ENCODE data around the gene CAPN11. TPM values are rescaled to one million over a fixed set of nuclear protein-coding genes. Genes with fewer than 3 reads are reported as not detected.

Gene CAPN11
- total RNA-seq, 1 experiment from 2014 or later: not detected

GRCh38 chr6:44198684-44199083, 40.1 kb downstream of the CAPN11 start:
- H3K27me3 ChIP-seq (ENCODE audit: insufficient read depth, low read length): no peaks in the 10 kb centered on the region
- H3K9ac ChIP-seq (ENCODE audit: low read length): no peak overlapping the region
- H3K9me2 ChIP-seq (ENCODE audit: insufficient read depth): no peaks in the 10 kb centered on the region
- no peak overlapping the region for H2AFZ ChIP-seq (ENCODE audit: low read depth, low read length, poor library complexity, severe bottlenecking)
- no TSS peak for BruUV-seq (replicated peaks)
- no peak overlapping the region for H3K4me3 ChIP-seq (replicated peaks in 1 of 2; ENCODE audit: low read depth in 1 of 2, low read length in 2 of 2)
- ChIA-PET RAD21 (ENCODE audit: low non-redundant PET in 1 of 2, low total read pairs in 2 of 2, uncharacterized antibody in 2 of 2, unreplicated experiment in 2 of 2) (no interaction called here), CTCF (no interaction called here), POLR2A (no interaction called here)
- no peaks in the 10 kb centered on the region for H3K36me3 ChIP-seq (ENCODE audit: control insufficient read depth in 1 of 2, insufficient read depth in 2 of 2, low read length in 2 of 2)
- ATAC-seq (no peak), DNase-seq (ENCODE audit: low read depth, low spot score) (no peak)
- H3K4me1 ChIP-seq (ENCODE audit: control insufficient read depth in 1 of 2, insufficient read depth in 2 of 2, low read length in 2 of 2): peaks cover 0 to 4% of the 10 kb centered on the region in 2 experiments; a peak in 1 of 4 replicates
- H3K9me3 ChIP-seq (ENCODE audit: control insufficient read depth in 1 of 2, insufficient read depth in 1 of 2, low read depth in 1 of 2, low read length in 2 of 2): no peaks in the 10 kb centered on the region
- no peak for TF ChIP-seq EGR1 (IDR thresholded peaks at IDR 0.05; ENCODE audit: low read depth)
- no peak for TF ChIP-seq CTCF (IDR thresholded peaks at IDR 0.05 in 2 of 3, conservative IDR thresholded peaks at IDR 0.05 in 1 of 3; ENCODE audit: borderline replicate concordance in 1 of 3, insufficient read depth in 1 of 3, low read depth in 2 of 3, low read length in 2 of 3)
- TF ChIP-seq MAX (IDR thresholded peaks at IDR 0.05): no peak
- no peak for TF ChIP-seq SIN3A (IDR thresholded peaks at IDR 0.05; ENCODE audit: low read depth)
- no peak for TF ChIP-seq REST (IDR thresholded peaks at IDR 0.05; ENCODE audit: low read depth)
- no peak for TF ChIP-seq FOSL1 (IDR thresholded peaks at IDR 0.05; ENCODE audit: low read depth)
- intact Hi-C loops (cut with micrococcal nuclease): no loop called here
- no peak overlapping the region for H3K4me2 ChIP-seq (ENCODE audit: low read length)
- H4K20me1 ChIP-seq (ENCODE audit: insufficient read depth): no peaks in the 10 kb centered on the region
- H3K79me2 ChIP-seq (ENCODE audit: insufficient read depth, low read length): no peaks in the 10 kb centered on the region
- no peak overlapping the region for H3K27ac ChIP-seq (ENCODE audit: low read depth, low read length)

Measured in HCT116 (cell line).